Adrenal gland (tissue), 5 donors: Measurements from ENCODE around the gene OR1M1.

Experiments
- CTCF ChIP-seq, 6 experiments: fragments of 450-650 bp in 4 of 6; fragments of 200-600 bp in 2 of 6; sonication (generic) in 1 of 6; IDR thresholded peaks; 1 replicate in 5 of 6; 2 replicates in 1 of 6; pipeline versions ENCODE4 v1.5.1 to v1.8.0; 2016 to 2021; ENCODE audit warnings: antibody characterized with exemption in 6 of 6, mild to moderate bottlenecking in 2 of 6, moderate library complexity in 1 of 6
- POLR2A ChIP-seq, 2 donors: fragments of 450-650 bp; IDR thresholded peaks; one replicate each; pipeline ENCODE4 v1.6.1; 2017; ENCODE audit warnings: antibody characterized with exemption in 2 of 2, mild to moderate bottlenecking in 2 of 2, moderate library complexity in 1 of 2
- donor health status: DM: no; HTN: no; CAD: no.

- no peak for TF ChIP-seq CTCF (IDR thresholded peaks at IDR 0.05)
- no peak for TF ChIP-seq POLR2A (IDR thresholded peaks at IDR 0.05)
These were observed 58.1 kb downstream of the OR1M1 start for GRCh38 chr19:9144920-9145319.
